ENCODE data around the gene COX4I2.
"Not testable (repeated sequence)": the region's sequence is repeated elsewhere in the genome, so short reads cannot be mapped to it uniquely, and the experiment has no call there.

COX4I2 gene

GRCh38 chr20:31606804-31607639 is 30.7 kb upstream of the COX4I2 start:
- in situ Hi-C loops (cut with MboI; ENCODE audit: low sequenced_read_pairs), result no loop called here

- in situ Hi-C loops (cut with MboI; ENCODE audit: low sequenced_read_pairs), result no loop called here
These were observed 30.0 kb upstream of the COX4I2 start for GRCh38 chr20:31607640-31608250.

- in situ Hi-C loops (cut with MboI; ENCODE audit: low sequenced_read_pairs), result no loop called here
These were observed 29.3 kb upstream of the COX4I2 start for GRCh38 chr20:31608251-31608945.

- in situ Hi-C loops (cut with MboI; ENCODE audit: low sequenced_read_pairs), result loop anchor here (10.0 kb wide), 1 partner anchor 47 kb away; no protein-coding TSS in a partner anchor
These were observed 25.5 kb upstream of the COX4I2 start for GRCh38 chr20:31612271-31612640.

GRCh38 chr20:31615416-31615815 is 22.3 kb upstream of the COX4I2 start:
- in situ Hi-C loops (cut with MboI; ENCODE audit: low sequenced_read_pairs), result loop anchor here (10.0 kb wide), 1 partner anchor 51 kb away; no protein-coding TSS in a partner anchor

GRCh38 chr20:31617432-31618104 is 20.1 kb upstream of the COX4I2 start:
- in situ Hi-C loops (cut with MboI; ENCODE audit: low sequenced_read_pairs), result loop anchor here (10.0 kb wide), 1 partner anchor 53 kb away; no protein-coding TSS in a partner anchor

GRCh38 chr20:31620246-31620645 is 17.5 kb upstream of the COX4I2 start:
- in situ Hi-C loops (cut with MboI; ENCODE audit: low sequenced_read_pairs), result no loop called here

GRCh38 chr20:31623123-31623505 is 14.6 kb upstream of the COX4I2 start:
- in situ Hi-C loops (cut with MboI; ENCODE audit: low sequenced_read_pairs), result not testable (repeated sequence)

- in situ Hi-C loops (cut with MboI; ENCODE audit: low sequenced_read_pairs), result not testable (repeated sequence)
These were observed 11.2 kb upstream of the COX4I2 start for GRCh38 chr20:31626534-31626933.

- in situ Hi-C loops (cut with MboI; ENCODE audit: low sequenced_read_pairs), result not testable (repeated sequence)
These were observed 9.7 kb upstream of the COX4I2 start for GRCh38 chr20:31628057-31628456.

GRCh38 chr20:31630187-31630790 is 7.4 kb upstream of the COX4I2 start:
- in situ Hi-C loops (cut with MboI; ENCODE audit: low sequenced_read_pairs), result no loop called here

GRCh38 chr20:31632548-31633338 is 5.0 kb upstream of the COX4I2 start:
- in situ Hi-C loops (cut with MboI; ENCODE audit: low sequenced_read_pairs), result no loop called here

GRCh38 chr20:31633339-31633914 is 4.3 kb upstream of the COX4I2 start:
- in situ Hi-C loops (cut with MboI; ENCODE audit: low sequenced_read_pairs), result no loop called here

- in situ Hi-C loops (cut with MboI; ENCODE audit: low sequenced_read_pairs), result no loop called here
These were observed 605 bp downstream of the COX4I2 start for GRCh38 chr20:31638317-31638716.

GRCh38 chr20:31638816-31639215 is 1.1 kb downstream of the COX4I2 start:
- in situ Hi-C loops (cut with MboI; ENCODE audit: low sequenced_read_pairs), result no loop called here

GRCh38 chr20:31640259-31640658 is 2.5 kb downstream of the COX4I2 start:
- in situ Hi-C loops (cut with MboI; ENCODE audit: low sequenced_read_pairs), result no loop called here

GRCh38 chr20:31641391-31641790 is 3.7 kb downstream of the COX4I2 start:
- in situ Hi-C loops (cut with MboI; ENCODE audit: low sequenced_read_pairs), result no loop called here

GRCh38 chr20:31642837-31643236 is 5.1 kb downstream of the COX4I2 start:
- in situ Hi-C loops (cut with MboI; ENCODE audit: low sequenced_read_pairs), result no loop called here

GRCh38 chr20:31643522-31643921 is 5.8 kb downstream of the COX4I2 start:
- in situ Hi-C loops (cut with MboI; ENCODE audit: low sequenced_read_pairs), result no loop called here

GRCh38 chr20:31644701-31645100 is 7.0 kb downstream of the COX4I2 start:
- in situ Hi-C loops (cut with MboI; ENCODE audit: low sequenced_read_pairs), result no loop called here
